Measurements from ENCODE around the gene VWC2.
"Not testable (repeated sequence)": the region's sequence is repeated elsewhere in the genome, so short reads cannot be mapped to it uniquely, and the experiment has no call there.

The VWC2 gene

GRCh38 chr7:49848211-49848841 is 74.9 kb downstream of the VWC2 start:
- TF ChIP-seq CTCF (conservative IDR thresholded peaks at IDR 0.05; ENCODE audit: low read depth, low read length) = no peak
- no peak for DNase-seq (ENCODE audit: low read depth)
- H3K4me3 ChIP-seq (ENCODE audit: low read depth, low read length) = no peak overlapping the region

GRCh38 chr7:49850921-49851613 is 77.6 kb downstream of the VWC2 start:
- DNase-seq (ENCODE audit: low read depth) = no peak
- TF ChIP-seq CTCF (conservative IDR thresholded peaks at IDR 0.05; ENCODE audit: low read depth, low read length) = no peak
- H3K4me3 ChIP-seq (ENCODE audit: low read depth, low read length) = no peak overlapping the region

- not testable (repeated sequence) for H3K4me3 ChIP-seq (ENCODE audit: low read depth, low read length); DNase-seq (ENCODE audit: low read depth)
Observed at GRCh38 chr7:49851614-49851934, 78.1 kb downstream of the VWC2 start.

GRCh38 chr7:49852619-49853462 is 79.4 kb downstream of the VWC2 start:
- peak; percentile 61 for DNase-seq (ENCODE audit: low read depth)
- peak; percentile 74 for TF ChIP-seq CTCF (conservative IDR thresholded peaks at IDR 0.05; ENCODE audit: low read depth, low read length)
- H3K4me3 ChIP-seq (ENCODE audit: low read depth, low read length) = no peak overlapping the region

- no peak overlapping the region for H3K4me3 ChIP-seq (ENCODE audit: low read depth, low read length)
- no peak for TF ChIP-seq CTCF (conservative IDR thresholded peaks at IDR 0.05; ENCODE audit: low read depth, low read length)
- no peak for DNase-seq (ENCODE audit: low read depth)
Observed at GRCh38 chr7:49855281-49855980, 82.0 kb downstream of the VWC2 start.

- TF ChIP-seq CTCF (conservative IDR thresholded peaks at IDR 0.05; ENCODE audit: low read depth, low read length) = no peak
Observed at GRCh38 chr7:49860293-49860692, 86.9 kb downstream of the VWC2 start.

More at GRCh38 chr7:49860293-49860692, 86.9 kb downstream of the VWC2 start:
- DNase-seq (ENCODE audit: low read depth) = no peak
- H3K4me3 ChIP-seq (ENCODE audit: low read depth, low read length) = no peak overlapping the region
